Measurements from ENCODE around the gene FGF19. TPM values are rescaled to one million over a fixed set of nuclear protein-coding genes. Genes with fewer than 3 reads are reported as not detected.

The FGF19 gene
- total and polyA plus RNA-seq, 9 of the 15 experiments (the other 6 are each of a cell fraction or from before 2014, with no cell fraction given) = 0.11 TPM; not detected in 8

GRCh38 chr11:69704508-69705253 is 859 bp upstream of the FGF19 start (continued):
- TF ChIP-seq ZNF318 (IDR thresholded peaks at IDR 0.05; ENCODE audit: borderline replicate concordance in 1 of 2, low read depth in 1 of 2) = no peak
- peak; percentile 48; the same call in 1 of the 2 replicates for TF ChIP-seq ZBTB7A (IDR thresholded peaks at IDR 0.05; ENCODE audit: borderline replicate concordance, control insufficient read depth, low read depth, low read length)
- no peak for TF ChIP-seq ZNF407 (IDR thresholded peaks at IDR 0.05; ENCODE audit: low read depth)
- TF ChIP-seq CXXC5 (CRISPR knock-in tag; IDR thresholded peaks at IDR 0.05) = peak; percentile 32; the same call in 1 of the 2 replicates
- TF ChIP-seq CTCFL (IDR thresholded peaks at IDR 0.05; ENCODE audit: borderline replicate concordance, insufficient read depth, low read depth, low read length, poor library complexity, severe bottlenecking) = peak; percentile 30
